Liver (tissue), 9 donors: Measurements from ENCODE around the gene PKMYT1. TPM values are rescaled to one million over a fixed set of nuclear protein-coding genes. Genes with fewer than 3 reads are reported as not detected.

ENCODE experiments used
- DNase-seq: peaks from one replicate; pipeline ENCODE4 v3.0.0-alpha.2; 2017; ENCODE audit warnings: low spot score
- H3K27ac ChIP-seq, 2 donors: one replicate each; pipeline ENCODE4 v1.7.0; 2013; ENCODE audit warnings: inconsistent platforms in 2 of 2, low read length in 2 of 2, control low read depth in 1 of 2, low read depth in 1 of 2, mild to moderate bottlenecking in 1 of 2
- H3K27me3 ChIP-seq, 4 donors: one replicate each; pipeline versions ENCODE4 v1.6.1 to v1.7.0; 2013; ENCODE audit warnings: low read length in 3 of 4, inconsistent platforms in 1 of 4, mild to moderate bottlenecking in 1 of 4, moderate library complexity in 1 of 4; ENCODE audit not compliant: control insufficient read depth in 4 of 4, insufficient read depth in 4 of 4
- H3K36me3 ChIP-seq, 4 donors: one replicate each; pipeline versions ENCODE4 v1.6.1 to v1.7.0; 2013; ENCODE audit warnings: low read length in 3 of 4, mild to moderate bottlenecking in 3 of 4, low read depth in 1 of 4, moderate library complexity in 1 of 4; ENCODE audit not compliant: control insufficient read depth in 4 of 4, insufficient read depth in 3 of 4
- H3K4me1 ChIP-seq, 4 donors: one replicate each; pipeline versions ENCODE4 v1.6.1 to v1.7.0; 2013; ENCODE audit warnings: low read length in 3 of 4, mild to moderate bottlenecking in 3 of 4, moderate library complexity in 1 of 4; ENCODE audit not compliant: control insufficient read depth in 4 of 4, insufficient read depth in 4 of 4
- H3K4me3 ChIP-seq, 3 donors: one replicate each; pipeline versions ENCODE4 v1.6.1 to v1.7.0; 2013; ENCODE audit warnings: low read length in 3 of 3, control low read depth in 1 of 3, low read depth in 1 of 3, mild to moderate bottlenecking in 1 of 3
- H3K9ac ChIP-seq, 2 donors: one replicate each; pipeline ENCODE4 v1.7.0; 2013; ENCODE audit warnings: low read length in 2 of 2, mild to moderate bottlenecking in 2 of 2, moderate library complexity in 2 of 2, control low read depth in 1 of 2, low read depth in 1 of 2
- H3K9me3 ChIP-seq, 4 donors: one replicate each; pipeline versions ENCODE4 v1.6.1 to v1.7.0; 2013; ENCODE audit warnings: low read length in 3 of 4; ENCODE audit not compliant: control insufficient read depth in 4 of 4
- ATF3 ChIP-seq: IDR thresholded peaks from 2 replicates; pipeline ENCODE4 v1.6.1; 2016; ENCODE audit warnings: antibody characterized with exemption
- CTCF ChIP-seq: fragments of 150-350 bp; IDR thresholded peaks from 2 replicates; pipeline ENCODE4 v1.5.1; 2017; ENCODE audit warnings: improper control_type of control experiment, low read depth, low read length; ENCODE audit not compliant: missing input control
- EGR1 ChIP-seq, 2 donors: IDR thresholded peaks; 2 replicates each; pipeline ENCODE4 v1.6.1; 2016 to 2018; ENCODE audit warnings: antibody characterized with exemption in 2 of 2, low read depth in 2 of 2
- FOXA1 ChIP-seq: IDR thresholded peaks from 2 replicates; pipeline ENCODE4 v1.6.1; 2016; ENCODE audit warnings: antibody characterized with exemption
- FOXA2 ChIP-seq: IDR thresholded peaks from 2 replicates; pipeline ENCODE4 v1.6.1; 2016; ENCODE audit warnings: antibody characterized with exemption
- GABPA ChIP-seq, 2 donors: IDR thresholded peaks in 1 of 2; conservative IDR thresholded peaks in 1 of 2; 2 replicates each; pipeline ENCODE4 v1.6.1; 2016; ENCODE audit warnings: antibody characterized with exemption in 2 of 2, mild to moderate bottlenecking in 1 of 2, moderate library complexity in 1 of 2
- HNF4A ChIP-seq, 2 donors: conservative IDR thresholded peaks; 2 replicates each; pipeline ENCODE4 v1.6.1; 2016; ENCODE audit warnings: antibody characterized with exemption in 2 of 2, mild to moderate bottlenecking in 2 of 2
- HNF4G ChIP-seq: IDR thresholded peaks from 2 replicates; pipeline ENCODE4 v1.6.1; 2016; ENCODE audit warnings: antibody characterized with exemption
- JUND ChIP-seq, 2 donors: IDR thresholded peaks; 2 replicates each; pipeline ENCODE4 v1.6.1; 2016; ENCODE audit warnings: antibody characterized with exemption in 2 of 2
- MAX ChIP-seq: IDR thresholded peaks from 2 replicates; pipeline ENCODE4 v1.6.1; 2016; ENCODE audit warnings: antibody characterized with exemption
- NR2F2 ChIP-seq: IDR thresholded peaks from 2 replicates; pipeline ENCODE4 v1.6.1; 2016; ENCODE audit warnings: antibody characterized with exemption
- RAD21 ChIP-seq, 2 donors: IDR thresholded peaks; 2 replicates each; pipeline ENCODE4 v1.6.1; 2016; ENCODE audit warnings: antibody characterized with exemption in 2 of 2, mild to moderate bottlenecking in 2 of 2
- REST ChIP-seq: IDR thresholded peaks from 2 replicates; pipeline ENCODE4 v1.6.1; 2016; ENCODE audit warnings: antibody characterized with exemption, mild to moderate bottlenecking
- RXRA ChIP-seq, 2 donors: IDR thresholded peaks; 2 replicates each; pipeline ENCODE4 v1.6.1; 2017 to 2018; ENCODE audit warnings: antibody characterized with exemption in 2 of 2, mild to moderate bottlenecking in 1 of 2
- SP1 ChIP-seq: IDR thresholded peaks from 2 replicates; pipeline ENCODE4 v1.6.1; 2018; ENCODE audit warnings: antibody characterized with exemption, mild to moderate bottlenecking
- TAF1 ChIP-seq: conservative IDR thresholded peaks from 2 replicates; pipeline ENCODE4 v1.6.1; 2016; ENCODE audit warnings: antibody characterized with exemption, mild to moderate bottlenecking
- YY1 ChIP-seq: IDR thresholded peaks from 2 replicates; pipeline ENCODE4 v1.6.1; 2016; ENCODE audit warnings: antibody characterized with exemption, mild to moderate bottlenecking
- ZBTB33 ChIP-seq: IDR thresholded peaks from 2 replicates; pipeline ENCODE4 v1.6.1; 2016; ENCODE audit warnings: antibody characterized with exemption
- WGBS: extraction: QIAGEN DNeasy Blood & Tissue Kit; methylation state at CpG from one replicate; pipeline ENCODE4 v1.1.7; 2013; 5-methylcytosine and 5-hydroxymethylcytosine counted together
- polyA plus RNA-seq, 2 donors: library from polyadenylated mRNA; stranded (reverse) in 1 of 2; unstranded in 1 of 2; fragments of 200-250 nt in 1 of 2; fragments of >200 nt in 1 of 2; fragmentation: Nextera tagmentation in 1 of 2; extraction: Ambion mirVana in 1 of 2; gene quantifications; one replicate each; pipeline versions ENCODE4 v1.2.1 to v1.2.3, GENCODE V29; 2013 to 2015
- total RNA-seq, 2 donors: library from RNA; depleted of rRNA; stranded (reverse); fragments of >200 nt; gene quantifications; one replicate each; pipeline ENCODE4 v1.2.3, GENCODE V29; 2014
- donor health status: healthy.
- donor health status: healthy.
- donor health status: healthy.
- donor health status: healthy.
- donor health status: healthy.

PKMYT1 gene
- total and polyA plus RNA-seq, 4 donors, result 0.50 to 15.8 (median 2.6) TPM

GRCh38 chr16:3028716-3029319, 48.6 kb upstream of the PKMYT1 start:
- no peak for DNase-seq
- peaks cover 0 to 14% (median 3%) of the 10 kb centered on the region in 4 donors for H3K36me3 ChIP-seq
- H3K4me1 ChIP-seq, result peaks cover 0 to 27% (median 6%) of the 10 kb centered on the region in 4 donors
- H3K27me3 ChIP-seq, result peaks cover 0 to 5% (median 2%) of the 10 kb centered on the region in 4 donors
- 33% methylated on average over 15 of the region's 15 CpGs for WGBS
- no peak overlapping the region for H3K4me3 ChIP-seq
- no peak for TF ChIP-seq FOXA2
- no peak for TF ChIP-seq ZBTB33
- no peak for TF ChIP-seq JUND (IDR thresholded peaks at IDR 0.05)
- TF ChIP-seq RXRA (IDR thresholded peaks at IDR 0.05), result no peak
- TF ChIP-seq NR2F2, result no peak
- TF ChIP-seq GABPA (IDR thresholded peaks at IDR 0.05 in 1 of 2, conservative IDR thresholded peaks at IDR 0.05 in 1 of 2), result no peak
- no peak for TF ChIP-seq CTCF
- TF ChIP-seq REST, result no peak
- no peak for TF ChIP-seq RAD21 (IDR thresholded peaks at IDR 0.05)
- no peak for TF ChIP-seq TAF1
- TF ChIP-seq HNF4A (conservative IDR thresholded peaks at IDR 0.05), result no peak
- no peak for TF ChIP-seq ATF3
- no peak for TF ChIP-seq HNF4G
- TF ChIP-seq FOXA1, result no peak
- no peak for TF ChIP-seq SP1
- TF ChIP-seq MAX, result no peak
- TF ChIP-seq YY1, result no peak
- TF ChIP-seq EGR1 (IDR thresholded peaks at IDR 0.05; ENCODE audit: low read depth in 2 of 2), result no peak
- no peak overlapping the region for H3K9ac ChIP-seq
- H3K9me3 ChIP-seq, result no peaks in the 10 kb centered on the region
- no peak overlapping the region for H3K27ac ChIP-seq
